ENCODE measurements around the gene GNB5.

The GNB5 gene

GRCh38 chr15:52230073-52230472, 38.9 kb upstream of the GNB5 start:
- no peak for DNase-seq (ENCODE audit: low read depth, low spot score)
- no peak overlapping the region for H3K9ac ChIP-seq (ENCODE audit: insufficient read length)
- no peaks in the 10 kb centered on the region for H3K36me3 ChIP-seq (ENCODE audit: insufficient read depth, low read length)
- H3K4me3 ChIP-seq = no peak overlapping the region
- no peak overlapping the region for H3K27ac ChIP-seq
- no peaks in the 10 kb centered on the region for H3K9me3 ChIP-seq (ENCODE audit: low read depth, low read length)
- TF ChIP-seq POLR2AphosphoS5 (IDR thresholded peaks at IDR 0.05; ENCODE audit: borderline replicate concordance, low read depth, low read length) (no peak), EZH2 (IDR thresholded peaks at IDR 0.05) (no peak), FOXP2 (optimal IDR thresholded peaks at IDR 0.05; ENCODE audit: control extremely low read depth, extremely low read length, insufficient read depth) (no peak)

- Histone ChIP-seq H3K27ac (no peak overlapping the region), H3K36me3 (ENCODE audit: insufficient read depth, low read length) (no peaks in the 10 kb centered on the region), H3K4me3 (no peak overlapping the region), H3K9me3 (ENCODE audit: low read depth, low read length) (no peaks in the 10 kb centered on the region), H3K9ac (ENCODE audit: insufficient read length) (no peak overlapping the region)
- TF ChIP-seq EZH2 (IDR thresholded peaks at IDR 0.05) (no peak), FOXP2 (optimal IDR thresholded peaks at IDR 0.05; ENCODE audit: control extremely low read depth, extremely low read length, insufficient read depth) (no peak), POLR2AphosphoS5 (IDR thresholded peaks at IDR 0.05; ENCODE audit: borderline replicate concordance, low read depth, low read length) (no peak)
- no peak for DNase-seq (ENCODE audit: low read depth, low spot score)
Observed at GRCh38 chr15:52228921-52229320, 37.7 kb upstream of the GNB5 start.

- no peaks in the 10 kb centered on the region for H3K36me3 ChIP-seq (ENCODE audit: insufficient read depth, low read length)
- TF ChIP-seq FOXP2 (optimal IDR thresholded peaks at IDR 0.05; ENCODE audit: control extremely low read depth, extremely low read length, insufficient read depth) = no peak
- no peak for TF ChIP-seq EZH2 (IDR thresholded peaks at IDR 0.05)
- no peak for TF ChIP-seq POLR2AphosphoS5 (IDR thresholded peaks at IDR 0.05; ENCODE audit: borderline replicate concordance, low read depth, low read length)
- DNase-seq (ENCODE audit: low read depth, low spot score) = peak; percentile 20
- no peak overlapping the region for H3K27ac ChIP-seq
- no peaks in the 10 kb centered on the region for H3K9me3 ChIP-seq (ENCODE audit: low read depth, low read length)
- H3K4me3 ChIP-seq = no peak overlapping the region
- H3K9ac ChIP-seq (ENCODE audit: insufficient read length) = no peak overlapping the region
Observed at GRCh38 chr15:52227456-52227855, 36.3 kb upstream of the GNB5 start.

- TF ChIP-seq FOXP2 (optimal IDR thresholded peaks at IDR 0.05; ENCODE audit: control extremely low read depth, extremely low read length, insufficient read depth) = no peak
- no peak for TF ChIP-seq EZH2 (IDR thresholded peaks at IDR 0.05)
- TF ChIP-seq POLR2AphosphoS5 (IDR thresholded peaks at IDR 0.05; ENCODE audit: borderline replicate concordance, low read depth, low read length) = no peak
- Histone ChIP-seq H3K36me3 (ENCODE audit: insufficient read depth, low read length) (no peaks in the 10 kb centered on the region), H3K9ac (ENCODE audit: insufficient read length) (no peak overlapping the region)
Observed at GRCh38 chr15:52225230-52225629, 34.0 kb upstream of the GNB5 start.

GRCh38 chr15:52224211-52224610, 33.0 kb upstream of the GNB5 start:
- H3K27ac ChIP-seq = no peak overlapping the region
- H3K4me3 ChIP-seq = no peak overlapping the region
- H3K9me3 ChIP-seq (ENCODE audit: low read depth, low read length) = no peaks in the 10 kb centered on the region
- TF ChIP-seq FOXP2 (optimal IDR thresholded peaks at IDR 0.05; ENCODE audit: control extremely low read depth, extremely low read length, insufficient read depth) = no peak
- TF ChIP-seq POLR2AphosphoS5 (IDR thresholded peaks at IDR 0.05; ENCODE audit: borderline replicate concordance, low read depth, low read length) = no peak
- no peak for DNase-seq (ENCODE audit: low read depth, low spot score)
- no peaks in the 10 kb centered on the region for H3K36me3 ChIP-seq (ENCODE audit: insufficient read depth, low read length)
- no peak overlapping the region for H3K9ac ChIP-seq (ENCODE audit: insufficient read length)

More at GRCh38 chr15:52225230-52225629, 34.0 kb upstream of the GNB5 start:
- no peak overlapping the region for H3K27ac ChIP-seq
- H3K4me3 ChIP-seq = no peak overlapping the region
- DNase-seq (ENCODE audit: low read depth, low spot score) = no peak
- H3K9me3 ChIP-seq (ENCODE audit: low read depth, low read length) = no peaks in the 10 kb centered on the region

GRCh38 chr15:52221730-52222129, 30.5 kb upstream of the GNB5 start:
- H3K4me3 ChIP-seq = no peak overlapping the region
- TF ChIP-seq FOXP2 (optimal IDR thresholded peaks at IDR 0.05; ENCODE audit: control extremely low read depth, extremely low read length, insufficient read depth) (no peak), POLR2AphosphoS5 (IDR thresholded peaks at IDR 0.05; ENCODE audit: borderline replicate concordance, low read depth, low read length) (no peak), EZH2 (IDR thresholded peaks at IDR 0.05) (no peak)

GRCh38 chr15:52220937-52221660, 29.9 kb upstream of the GNB5 start:
- H3K27ac ChIP-seq = no peak overlapping the region

More at GRCh38 chr15:52221730-52222129, 30.5 kb upstream of the GNB5 start:
- Histone ChIP-seq H3K9me3 (ENCODE audit: low read depth, low read length) (no peaks in the 10 kb centered on the region), H3K27ac (no peak overlapping the region), H3K36me3 (ENCODE audit: insufficient read depth, low read length) (no peaks in the 10 kb centered on the region), H3K9ac (ENCODE audit: insufficient read length) (no peak overlapping the region)
- no peak for DNase-seq (ENCODE audit: low read depth, low spot score)

GRCh38 chr15:52220251-52220650, 29.1 kb upstream of the GNB5 start:
- H3K9ac ChIP-seq (ENCODE audit: insufficient read length) = no peak overlapping the region
- TF ChIP-seq POLR2AphosphoS5 (IDR thresholded peaks at IDR 0.05; ENCODE audit: borderline replicate concordance, low read depth, low read length) (no peak), EZH2 (IDR thresholded peaks at IDR 0.05) (no peak)
- H3K27ac ChIP-seq = no peak overlapping the region
- no peak for DNase-seq (ENCODE audit: low read depth, low spot score)
- H3K4me3 ChIP-seq = no peak overlapping the region
- H3K9me3 ChIP-seq (ENCODE audit: low read depth, low read length) = no peaks in the 10 kb centered on the region
- H3K36me3 ChIP-seq (ENCODE audit: insufficient read depth, low read length) = no peaks in the 10 kb centered on the region

More at GRCh38 chr15:52220937-52221660, 29.9 kb upstream of the GNB5 start:
- TF ChIP-seq FOXP2 (optimal IDR thresholded peaks at IDR 0.05; ENCODE audit: control extremely low read depth, extremely low read length, insufficient read depth) (no peak), EZH2 (IDR thresholded peaks at IDR 0.05) (no peak), POLR2AphosphoS5 (IDR thresholded peaks at IDR 0.05; ENCODE audit: borderline replicate concordance, low read depth, low read length) (no peak)
- H3K4me3 ChIP-seq = no peak overlapping the region
- no peaks in the 10 kb centered on the region for H3K36me3 ChIP-seq (ENCODE audit: insufficient read depth, low read length)
- no peak for DNase-seq (ENCODE audit: low read depth, low spot score)
- H3K9me3 ChIP-seq (ENCODE audit: low read depth, low read length) = no peaks in the 10 kb centered on the region
- no peak overlapping the region for H3K9ac ChIP-seq (ENCODE audit: insufficient read length)

- Histone ChIP-seq H3K9me3 (ENCODE audit: low read depth, low read length) (no peaks in the 10 kb centered on the region), H3K27ac (no peak overlapping the region), H3K9ac (ENCODE audit: insufficient read length) (no peak overlapping the region), H3K36me3 (ENCODE audit: insufficient read depth, low read length) (no peaks in the 10 kb centered on the region), H3K4me3 (no peak overlapping the region)
- TF ChIP-seq FOXP2 (optimal IDR thresholded peaks at IDR 0.05; ENCODE audit: control extremely low read depth, extremely low read length, insufficient read depth) (no peak), POLR2AphosphoS5 (IDR thresholded peaks at IDR 0.05; ENCODE audit: borderline replicate concordance, low read depth, low read length) (no peak), EZH2 (IDR thresholded peaks at IDR 0.05) (no peak)
- DNase-seq (ENCODE audit: low read depth, low spot score) = no peak
Observed at GRCh38 chr15:52218816-52219215, 27.6 kb upstream of the GNB5 start.
